T-helper 2 cell (primary cell): ENCODE measurements around the gene CALCR.
"Not testable (repeated sequence)": the region's sequence is repeated elsewhere in the genome, so short reads cannot be mapped to it uniquely, and the experiment has no call there.

Experiments
- DNase-seq, 5 experiments: peaks; one replicate each; pipeline versions ENCODE4 v3.0.0 to v3.0.0-alpha.2; 2012 to 2022

Gene CALCR

DNA sequence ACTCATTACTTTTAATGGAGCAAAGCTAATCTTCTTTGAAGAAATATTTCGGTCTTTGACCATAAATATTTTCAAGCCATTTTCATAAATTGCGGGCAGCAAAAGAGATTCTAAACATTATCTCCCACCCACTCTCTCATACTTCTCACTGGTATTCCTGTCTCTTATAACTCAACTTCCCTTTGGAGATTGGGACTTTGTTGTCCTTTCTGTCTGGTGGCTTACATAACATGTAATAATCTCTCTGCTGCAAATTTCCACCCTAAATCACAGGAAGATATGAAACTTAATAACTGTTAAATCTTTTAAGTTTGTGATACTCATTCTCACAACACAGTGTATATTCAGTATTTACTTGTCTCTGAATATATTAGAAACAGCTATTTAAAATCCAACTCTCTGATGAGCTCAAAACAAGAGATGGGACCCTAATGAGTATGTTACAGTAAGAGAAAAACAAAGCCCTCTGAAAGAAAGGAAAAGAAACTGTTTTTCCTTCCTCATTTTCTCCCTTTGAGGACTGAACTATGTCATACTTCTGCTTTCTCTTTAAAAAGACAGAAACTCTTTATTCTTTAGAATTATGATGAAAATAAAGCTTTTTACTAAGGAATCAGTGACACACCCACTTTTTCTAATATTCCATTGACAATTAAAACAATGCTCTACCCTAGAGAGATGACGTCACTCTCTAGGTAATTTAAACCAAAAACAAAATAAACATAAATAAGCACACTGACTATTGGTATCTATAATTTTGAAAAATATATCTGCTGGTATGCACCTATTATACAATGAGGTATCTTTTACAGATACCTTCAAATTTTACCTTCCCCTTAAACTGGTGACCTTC lies 14.7 kb downstream of the CALCR start:
- DNase-seq = no peak

DNA sequence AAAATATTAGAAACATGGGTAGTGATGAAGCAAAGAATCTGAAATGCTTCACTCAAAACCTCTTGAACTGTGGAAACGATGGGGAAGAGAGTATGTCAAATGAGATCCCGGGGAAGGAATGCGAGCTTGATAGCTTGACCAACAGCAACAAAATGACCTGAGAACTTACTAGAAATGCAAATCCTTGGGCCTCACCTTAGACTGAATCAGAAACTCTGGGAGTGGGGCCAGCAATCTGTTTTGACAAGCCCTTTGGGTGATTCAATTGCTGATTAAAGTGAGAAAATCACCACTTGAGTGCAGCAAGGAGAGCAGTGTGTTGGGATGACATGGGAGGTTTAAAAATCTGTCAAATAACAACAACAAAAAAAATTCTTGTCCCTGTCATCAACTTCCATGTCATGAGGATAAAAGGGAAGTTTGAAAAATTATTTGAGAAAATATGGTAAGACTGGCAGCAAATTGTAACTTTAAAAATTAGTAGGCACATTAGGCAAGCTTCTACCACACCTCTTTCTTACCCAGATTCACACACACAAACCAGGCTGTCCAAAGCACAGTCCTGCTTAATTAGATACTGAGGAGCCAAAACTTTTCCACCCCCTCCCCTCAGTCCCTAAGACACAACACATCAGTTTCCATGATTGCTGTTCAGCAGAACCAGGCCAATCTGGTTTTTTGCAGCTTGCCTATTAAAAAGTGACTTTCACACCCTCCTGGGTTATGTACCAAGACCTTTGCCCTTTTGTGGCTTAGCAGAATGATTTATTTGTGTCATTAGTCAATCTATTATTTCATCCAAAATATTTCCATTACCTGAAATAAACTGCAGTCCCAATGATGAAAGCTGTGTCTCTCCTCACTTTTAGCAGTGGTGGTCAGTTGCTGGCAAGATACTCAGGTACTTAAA lies 15.6 kb downstream of the CALCR start:
- no peak for DNase-seq

DNA sequence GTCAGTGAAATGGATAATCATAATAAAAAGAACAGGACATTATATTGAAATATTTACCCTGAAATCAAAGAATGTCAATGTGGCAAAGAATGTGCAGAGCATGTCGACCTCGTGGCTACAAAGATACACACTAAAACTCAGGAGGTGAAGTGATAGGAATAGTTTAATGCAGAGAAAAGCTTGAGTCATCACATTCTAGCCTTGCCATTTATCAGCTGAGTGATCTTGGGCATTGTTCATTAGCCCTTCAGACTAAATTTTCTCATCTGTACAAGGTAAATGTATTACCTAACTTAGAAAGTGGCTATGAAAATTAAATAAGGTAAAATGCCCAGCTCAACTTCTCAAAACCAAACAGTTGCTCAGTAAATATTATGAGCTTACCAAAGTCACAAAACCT lies 22.6 kb downstream of the CALCR start:
- DNase-seq = no peak

DNA sequence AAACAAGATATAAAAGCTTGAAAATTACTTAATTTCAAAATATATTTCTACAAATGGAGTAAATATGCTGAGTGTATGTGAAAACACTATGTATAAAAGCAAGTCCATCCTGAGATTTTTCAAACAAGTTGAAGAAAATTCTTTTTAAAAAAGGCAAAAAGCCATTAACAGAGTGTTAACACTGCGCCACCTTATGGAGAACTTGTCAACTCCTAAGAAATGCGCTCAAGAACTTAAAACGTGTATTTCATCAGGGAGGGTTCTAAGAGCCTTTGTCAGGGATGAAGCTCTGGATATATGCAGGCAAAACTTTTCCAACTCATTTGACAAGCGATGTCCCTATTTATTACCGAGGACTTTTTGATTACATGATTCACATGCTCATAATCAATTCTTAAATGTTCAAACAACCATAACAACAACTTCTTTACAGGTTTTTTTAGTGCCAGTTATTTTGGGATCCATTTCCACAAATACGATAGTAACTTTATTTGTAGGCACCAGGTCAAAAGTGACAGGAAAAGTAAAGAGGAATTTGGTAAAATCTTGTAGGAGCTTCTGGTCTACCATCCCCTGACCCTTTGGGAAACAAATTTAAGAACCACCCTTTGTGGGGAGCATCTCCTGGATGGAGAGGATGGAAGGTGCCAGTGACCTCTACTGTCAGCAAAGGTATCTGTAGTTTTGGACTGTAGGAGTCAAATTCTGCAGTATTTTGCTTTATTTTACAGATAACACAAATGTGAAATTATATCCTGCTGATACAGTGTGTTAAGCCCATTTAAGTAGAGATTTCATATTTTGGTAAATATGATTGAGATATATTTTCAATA lies 23.2 kb downstream of the CALCR start:
- peak in 1 of 5 experiments; percentile 38 for DNase-seq

DNA sequence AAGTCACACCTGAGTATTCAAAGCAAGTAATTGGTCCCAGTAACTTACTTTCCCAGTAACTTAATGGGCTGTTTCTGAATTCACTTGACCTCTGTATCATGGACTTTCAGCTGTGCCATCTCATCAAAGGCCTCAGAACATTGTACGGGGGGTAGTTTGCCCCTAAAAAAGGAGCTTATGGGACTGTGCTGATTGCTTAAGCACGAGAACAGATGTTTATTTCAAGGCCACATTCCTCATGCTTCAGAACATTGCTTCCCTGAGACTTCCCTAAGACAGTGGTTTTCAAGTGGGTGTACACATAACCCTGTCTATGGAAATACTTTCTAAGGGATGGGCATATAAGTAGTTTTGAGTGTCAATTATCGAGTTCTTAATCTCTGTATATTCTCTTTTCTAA lies 26.8 kb downstream of the CALCR start:
- no peak for DNase-seq

DNA sequence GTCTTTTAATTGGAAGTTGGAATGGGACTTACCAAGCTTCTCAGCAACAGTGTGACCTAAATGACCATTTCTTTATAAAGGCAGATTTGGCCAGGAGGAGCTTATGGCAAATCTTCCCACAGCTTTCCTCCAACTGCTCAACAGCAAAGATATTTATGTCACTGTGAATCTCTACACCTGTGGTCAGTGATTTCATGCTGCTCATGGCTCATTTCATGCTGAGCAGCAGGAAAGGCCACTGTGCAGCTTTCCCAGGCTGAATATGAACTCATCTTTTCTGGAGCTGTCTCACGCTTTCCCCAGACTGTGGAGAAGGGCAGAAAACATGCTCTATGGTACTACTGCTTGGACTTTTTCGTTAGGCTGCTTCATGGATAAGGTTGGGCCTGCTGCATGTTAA lies 29.8 kb downstream of the CALCR start:
- DNase-seq = no peak

DNA sequence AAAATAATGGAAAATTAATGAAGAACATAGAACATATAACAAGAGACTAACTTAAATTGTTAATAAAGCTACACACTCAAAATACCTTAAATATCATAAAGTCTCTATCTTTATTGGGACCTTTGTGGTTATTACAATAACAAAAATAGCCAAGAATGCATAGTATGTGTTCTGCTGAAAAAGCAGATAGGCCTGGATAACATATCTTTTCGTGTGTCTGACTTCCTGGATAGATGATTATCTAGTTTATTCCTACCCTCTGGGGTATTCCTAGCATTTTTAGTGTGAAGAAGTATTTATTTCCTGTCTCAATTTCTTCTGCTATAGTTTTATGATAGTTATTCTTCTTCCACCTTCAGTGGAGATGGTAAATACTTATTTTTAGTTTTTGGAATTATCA lies 36.5 kb downstream of the CALCR start:
- no peak for DNase-seq

DNA sequence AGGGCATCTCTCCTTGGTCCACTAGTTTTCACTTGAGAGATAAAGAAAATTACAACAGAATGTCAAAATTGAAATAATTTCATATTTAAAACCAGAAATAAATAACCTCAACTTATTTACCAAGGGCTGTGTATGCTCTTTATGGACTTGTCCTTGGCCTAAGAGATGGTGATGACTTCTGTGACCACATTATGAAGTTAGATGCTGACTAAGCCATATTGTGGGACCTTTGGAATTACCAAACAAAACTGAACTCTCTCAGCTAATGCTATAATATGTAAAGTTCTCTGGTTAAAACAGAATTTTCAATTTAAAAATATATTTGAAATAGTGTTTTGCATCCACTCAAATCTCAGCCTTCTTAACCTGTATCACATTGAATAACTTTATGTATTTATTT lies 38.9 kb downstream of the CALCR start:
- DNase-seq = no peak

DNA sequence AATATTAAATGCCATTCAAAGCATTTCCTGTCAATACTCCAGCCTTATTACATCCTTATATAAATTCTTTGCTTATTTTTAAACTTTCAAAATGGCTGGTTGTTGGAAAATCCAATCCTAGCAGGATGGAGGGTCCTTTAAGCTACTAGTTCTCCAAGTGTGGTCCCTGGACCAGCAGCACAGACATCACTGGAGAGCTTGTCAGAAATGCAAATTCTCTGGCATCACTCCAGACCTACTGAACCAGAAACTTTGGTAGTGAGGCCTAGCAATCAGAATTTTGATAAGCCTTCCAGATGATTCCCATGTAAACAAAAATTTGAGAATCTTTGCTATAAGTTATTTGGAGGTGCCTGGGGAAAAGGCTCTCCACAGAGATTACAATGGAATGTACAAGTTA lies 43.8 kb downstream of the CALCR start:
- DNase-seq = no peak

DNA sequence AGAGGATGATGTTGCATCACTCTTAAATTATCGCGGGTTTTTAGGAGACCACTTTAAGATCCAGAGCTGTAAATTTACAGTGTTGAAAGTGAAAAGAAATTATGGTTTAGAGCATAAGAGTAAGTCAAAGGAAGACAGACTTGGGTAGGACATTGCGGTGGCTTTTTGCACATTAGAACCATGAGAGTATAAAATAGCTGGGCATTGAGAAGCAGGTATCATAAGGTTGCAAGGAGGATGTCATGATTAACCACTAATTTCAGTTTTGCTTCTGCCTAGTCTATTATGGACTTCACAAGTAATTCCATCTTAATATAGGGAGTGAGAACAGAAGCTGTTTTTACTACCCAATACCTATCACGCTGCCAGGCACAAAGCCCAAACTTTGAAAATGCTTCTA lies 57.7 kb downstream of the CALCR start:
- no peak for DNase-seq

DNA sequence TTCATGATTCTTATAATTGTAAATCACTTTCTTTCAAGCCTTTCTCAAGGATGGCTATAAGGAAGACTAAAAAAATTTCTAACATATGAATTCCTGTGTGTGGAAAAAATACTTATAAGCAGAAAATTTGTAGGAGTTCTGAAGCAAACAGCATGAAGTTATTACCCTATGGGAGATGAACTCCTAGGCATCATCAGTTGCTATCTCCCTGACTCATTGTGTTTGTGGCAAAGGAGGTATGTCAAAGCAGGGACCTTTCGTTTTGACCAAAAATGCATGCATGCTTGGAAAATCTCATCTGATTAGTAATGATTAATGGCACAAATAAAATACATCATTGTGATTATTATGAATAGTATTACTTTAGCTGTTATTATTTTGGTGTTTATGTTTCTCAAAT lies 59.4 kb downstream of the CALCR start:
- DNase-seq = no peak

DNA sequence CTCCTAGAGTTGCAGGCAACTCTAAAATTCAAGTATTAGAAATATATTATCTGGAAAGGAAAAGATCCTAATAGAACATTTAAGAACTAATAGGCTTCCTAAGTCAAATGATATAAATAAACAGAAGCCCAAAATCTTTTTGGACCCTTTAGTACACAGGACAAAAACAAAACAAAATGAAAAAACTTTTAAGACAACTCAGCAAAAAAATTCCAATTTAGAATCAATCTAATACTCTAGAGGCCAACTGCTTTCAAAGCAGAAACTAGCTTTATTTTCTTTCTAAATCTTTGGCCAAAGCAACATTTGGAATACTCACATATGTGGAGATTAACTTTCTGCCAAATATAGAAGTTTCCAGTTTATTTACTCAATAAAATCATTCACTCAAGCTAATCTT lies 65.2 kb downstream of the CALCR start:
- no peak for DNase-seq

DNA sequence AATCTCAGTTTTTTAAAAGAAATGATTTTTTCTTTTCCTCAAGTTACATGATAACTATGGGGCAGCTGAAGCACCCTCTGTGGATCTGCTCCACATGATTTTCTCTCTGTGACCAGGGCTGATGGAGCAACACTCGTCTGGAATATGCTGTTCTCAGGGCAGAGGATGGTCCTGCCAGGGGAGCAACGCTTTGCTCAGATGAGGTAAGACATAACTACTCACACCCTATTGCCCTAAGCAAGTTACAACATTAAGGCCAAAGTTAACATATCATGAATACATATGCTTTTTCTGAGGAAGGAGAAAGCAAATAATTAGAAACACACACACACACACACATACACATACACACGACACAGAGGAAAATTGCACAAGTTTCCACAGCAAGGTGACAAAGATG lies 71.4 kb downstream of the CALCR start:
- DNase-seq = no peak

DNA sequence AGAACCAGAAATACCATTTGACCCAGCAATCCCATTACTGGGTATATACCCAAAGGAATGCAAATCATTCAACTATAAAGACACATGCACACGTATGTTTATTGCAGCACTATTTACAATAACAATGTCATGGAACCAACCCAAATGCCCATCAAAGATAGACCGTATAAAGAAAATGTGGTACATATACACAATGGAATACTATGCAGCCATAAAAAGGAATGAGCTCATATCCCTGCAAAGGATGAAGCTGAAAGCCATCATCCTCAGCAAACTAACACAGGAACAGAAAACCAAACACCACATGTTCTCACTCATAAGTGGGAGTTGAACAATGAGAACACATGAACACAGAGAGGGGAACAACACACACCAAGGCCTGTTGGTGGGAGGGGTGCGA lies 82.7 kb downstream of the CALCR start:
- not testable (repeated sequence) for DNase-seq

DNA sequence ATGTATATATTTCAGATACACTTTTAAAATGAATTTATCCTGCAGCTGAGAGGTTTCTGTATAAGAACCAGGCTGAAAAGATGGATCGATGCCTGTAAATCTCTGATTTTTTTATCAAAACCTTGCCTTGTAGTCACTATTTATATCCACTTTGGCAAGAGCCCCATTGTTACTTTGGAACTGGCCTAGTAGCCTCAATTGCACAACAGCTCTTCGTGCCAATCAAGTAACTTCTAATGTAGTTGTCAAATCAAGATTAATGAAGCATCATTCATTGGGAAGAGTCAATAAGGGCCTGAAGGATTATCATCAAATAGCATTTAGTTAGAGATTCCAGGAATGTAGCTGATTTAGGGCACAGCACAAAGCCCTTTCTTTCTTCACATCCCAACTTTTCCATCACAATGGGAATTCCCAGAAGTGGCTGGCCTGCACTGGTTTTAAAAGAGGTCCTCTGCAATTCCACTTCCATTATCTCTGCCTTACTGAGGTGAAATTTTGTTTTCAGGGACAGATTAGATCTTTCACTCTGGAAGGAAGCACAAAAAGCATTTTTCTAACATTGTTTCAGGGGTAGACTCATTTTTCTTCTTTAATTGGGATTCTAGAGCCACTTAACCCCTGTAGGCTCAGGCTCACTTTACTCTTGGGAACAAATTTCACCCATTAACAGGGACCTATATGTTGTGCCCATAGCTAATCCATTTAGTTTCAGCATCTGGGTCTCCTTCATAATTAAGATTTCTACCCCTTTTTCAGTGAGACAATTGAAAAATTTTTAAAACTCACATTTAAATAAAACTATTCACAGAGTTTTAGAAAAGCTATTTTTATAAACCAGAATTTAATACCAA lies 97.8 kb downstream of the CALCR start:
- no peak for DNase-seq

DNA sequence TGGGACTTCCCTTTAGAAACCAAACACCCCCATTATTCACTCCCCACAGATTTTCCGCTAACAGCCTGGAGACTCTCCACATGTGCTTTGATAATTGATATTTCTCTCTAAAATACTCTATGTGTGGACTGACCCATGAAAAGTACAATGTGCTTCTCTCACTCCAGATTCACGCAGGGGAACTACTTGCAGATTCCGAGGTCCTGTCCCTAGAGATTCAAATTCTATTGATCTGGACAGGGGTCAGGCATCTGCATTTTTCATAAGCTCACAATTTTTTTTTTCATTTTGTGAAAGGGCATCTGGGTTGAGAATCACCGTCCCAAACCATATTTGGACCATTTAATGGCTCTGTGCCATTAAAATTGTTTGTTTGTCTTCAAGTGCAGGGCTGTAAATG lies 98.7 kb downstream of the CALCR start:
- DNase-seq = no peak

DNA sequence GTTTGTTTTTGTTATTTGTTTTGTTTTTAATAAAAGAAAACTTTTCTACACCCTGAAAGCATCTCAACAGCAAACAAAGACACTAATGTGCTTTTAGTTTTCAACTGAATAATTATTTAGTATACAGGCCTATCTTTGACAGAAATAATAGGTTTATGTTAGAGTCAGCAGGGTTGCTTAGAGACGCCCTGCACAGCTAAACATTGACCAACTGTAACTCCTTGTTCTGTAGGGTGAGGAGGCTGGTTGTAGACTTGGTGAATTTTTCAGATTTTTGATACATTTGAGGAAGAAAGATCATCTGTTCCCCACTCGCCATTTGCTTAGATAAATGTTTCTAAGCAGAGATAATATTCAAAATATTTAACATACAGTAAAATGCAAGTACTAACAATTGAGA lies 103.1 kb downstream of the CALCR start:
- no peak for DNase-seq

DNA sequence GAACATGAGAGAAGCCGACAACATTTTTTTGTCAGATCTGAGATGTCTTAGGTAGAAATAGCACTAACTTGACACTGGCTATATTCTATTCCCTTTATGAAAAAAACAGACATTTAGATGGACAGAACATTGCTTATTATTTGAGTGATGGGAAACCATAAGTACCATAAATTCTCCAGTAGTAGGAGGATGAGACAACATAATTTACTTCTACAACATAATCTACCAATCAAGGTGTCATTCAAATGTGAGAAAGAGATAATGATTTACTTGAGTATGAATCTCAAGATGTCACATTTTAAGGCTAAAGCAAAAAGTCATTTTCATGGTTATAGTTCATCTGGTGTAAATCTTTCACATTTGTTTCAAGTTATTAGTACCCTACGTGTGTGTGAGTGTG lies 110.8 kb downstream of the CALCR start:
- DNase-seq = no peak

DNA sequence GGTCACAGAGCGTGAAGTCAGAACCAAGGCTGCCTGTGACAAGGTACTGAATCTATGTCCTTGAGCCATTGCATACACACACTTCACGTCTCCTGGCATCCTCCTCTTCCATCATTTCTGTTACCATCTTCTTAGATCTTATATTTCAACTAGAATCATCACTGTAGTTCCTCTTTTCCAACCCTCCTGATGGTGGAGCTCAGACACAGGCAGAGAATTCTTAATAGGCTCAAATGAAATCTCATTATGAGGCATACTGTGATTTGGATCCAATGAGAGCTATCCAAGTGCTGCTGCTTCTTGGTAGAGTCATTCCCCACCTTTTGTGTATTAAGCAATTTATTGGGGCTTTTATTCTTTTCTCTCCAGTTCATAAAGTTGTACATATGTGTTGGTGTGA lies 113.2 kb downstream of the CALCR start:
- DNase-seq = no peak

DNA sequence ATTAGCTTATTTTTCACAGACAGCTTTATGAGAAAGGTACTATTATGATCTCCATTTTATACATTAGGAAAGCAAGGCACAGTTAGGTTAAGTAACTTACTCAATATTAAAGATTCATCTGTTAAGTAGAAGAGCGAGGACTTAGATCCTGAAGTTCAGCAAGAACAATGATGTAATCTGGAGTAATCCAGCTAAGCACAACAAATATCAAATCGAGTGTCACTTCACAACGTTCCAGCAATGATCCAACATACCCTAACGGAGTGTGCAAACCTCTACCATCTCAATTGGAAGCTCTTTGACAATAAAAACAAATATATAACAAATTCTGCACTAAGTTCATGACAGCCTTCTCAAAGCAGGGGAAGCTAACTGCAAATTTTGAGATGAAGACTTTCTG lies 121.3 kb downstream of the CALCR start:
- no peak for DNase-seq

DNA sequence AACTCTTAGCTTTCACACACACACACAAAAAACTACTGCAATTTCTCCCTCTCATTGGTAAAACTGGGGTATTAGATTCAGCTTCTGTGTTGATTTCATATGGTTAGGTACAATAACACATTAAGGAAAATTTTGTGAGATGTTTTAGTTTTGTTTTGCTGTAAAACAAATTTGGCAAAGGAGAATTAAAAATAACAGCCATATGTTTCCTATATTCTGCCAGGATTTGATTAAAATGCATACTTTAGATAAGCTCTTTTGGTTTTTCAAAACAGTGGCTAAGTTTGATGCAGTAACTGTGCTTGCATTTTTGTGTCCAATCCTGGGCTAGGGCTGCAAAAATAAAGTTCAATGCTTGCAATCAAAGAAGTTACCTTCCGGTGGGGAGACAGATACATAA lies 126.3 kb downstream of the CALCR start:
- DNase-seq = no peak

DNA sequence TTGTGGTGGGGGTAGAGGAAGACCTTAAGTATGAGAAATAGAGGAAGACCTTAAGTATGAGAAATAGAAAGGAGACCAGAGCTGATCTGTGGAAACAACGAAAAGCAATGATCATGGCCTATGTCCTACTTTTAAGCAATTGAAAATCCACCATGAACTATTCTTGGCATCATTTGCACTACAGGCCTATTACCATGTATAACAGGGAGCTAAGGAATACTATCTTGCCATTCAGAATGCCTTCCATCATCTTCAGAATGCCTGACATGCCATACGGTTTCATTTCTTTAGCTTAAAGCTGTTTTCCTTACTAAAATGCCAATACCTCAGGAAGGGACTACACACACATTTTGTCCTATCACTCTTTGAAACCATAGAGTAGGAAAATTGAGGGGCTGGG lies 127.0 kb downstream of the CALCR start:
- no peak for DNase-seq
